Stimulated activated CD4-positive, alpha-beta T cell treated with anti-CD3 and anti-CD28 coated beads, TNF-alpha, amount 100 ng/mL, for 4 hours (primary cell): ENCODE measurements around the gene CACNA2D4.
A peak's percentile ranks its signal among the peaks of the same experiment; 100 is the strongest.

Experiments used
- DNase-seq, 3 experiments: peaks; one replicate each; pipeline ENCODE4 v3.0.0-alpha.2; 2020; ENCODE audit warnings: low read depth in 3 of 3

CACNA2D4 gene

DNA sequence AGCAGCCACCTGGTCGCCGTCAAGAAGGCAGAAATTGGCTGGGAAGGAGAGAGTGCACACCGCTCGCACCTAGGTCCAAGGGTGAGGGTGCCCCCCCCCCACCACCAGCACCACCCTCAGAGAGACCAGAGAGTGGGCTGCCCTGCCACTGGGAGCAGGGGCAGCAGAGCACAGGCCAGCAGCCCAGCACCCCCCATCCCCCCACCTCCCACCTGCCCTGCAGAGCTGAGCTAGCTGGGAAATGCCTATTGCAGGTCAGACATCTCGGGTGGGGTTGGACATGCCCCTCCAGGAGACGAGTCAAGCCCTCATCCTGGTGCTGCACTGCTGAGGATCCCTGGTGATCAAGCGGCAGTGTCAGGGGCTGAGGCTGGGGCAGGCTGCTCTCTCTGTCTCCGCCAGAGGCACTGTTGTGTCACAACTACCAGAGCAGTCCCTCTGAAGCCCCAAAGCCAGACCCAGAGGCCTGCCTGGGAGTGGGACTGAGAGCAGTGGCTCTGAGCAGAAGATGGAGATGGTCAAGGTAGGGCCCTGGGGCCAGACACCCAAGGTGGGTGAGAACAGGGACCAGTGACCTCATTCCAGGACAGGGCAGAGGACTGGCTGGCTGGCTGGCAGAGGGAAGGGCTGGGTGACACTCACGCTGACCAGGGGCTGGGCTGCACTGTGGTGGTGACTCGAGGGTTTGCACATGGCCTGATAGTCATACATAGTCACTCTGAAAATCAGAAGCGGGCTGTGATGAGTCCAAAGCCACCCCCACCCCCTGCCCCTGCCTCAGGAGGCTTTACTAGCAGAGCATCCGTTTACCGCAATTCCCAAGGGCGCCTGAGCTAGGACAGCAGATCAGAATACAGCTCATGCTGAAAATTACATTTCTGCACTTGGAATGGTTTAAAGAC is 117.8 kb downstream of the CACNA2D4 start:
- DNase-seq, result no peak

- no peak for DNase-seq
Measured at GRCh38 chr12:1799882-1800400, 118.5 kb downstream of the CACNA2D4 start.

GRCh38 chr12:1799051-1799881 is 119.2 kb downstream of the CACNA2D4 start:
- no peak for DNase-seq

DNA sequence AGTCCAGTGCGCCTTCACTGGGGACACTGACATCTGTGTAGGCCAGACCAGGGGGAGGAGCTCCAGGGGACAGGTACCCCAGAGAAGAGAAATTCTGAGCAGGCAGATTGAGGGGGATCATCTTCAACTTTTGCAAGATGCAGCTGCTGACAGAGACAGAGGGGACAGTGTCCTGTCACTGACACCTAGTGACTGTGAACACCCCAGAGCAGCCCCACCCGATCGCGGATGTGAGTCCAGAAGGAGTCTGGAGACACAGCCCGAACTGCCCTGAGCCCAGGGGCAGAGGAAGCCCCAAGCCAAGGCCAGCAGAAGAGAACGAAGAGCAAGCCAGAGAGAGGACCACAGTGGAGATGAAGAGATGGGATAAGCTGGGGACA is 119.8 kb downstream of the CACNA2D4 start:
- no peak for DNase-seq

DNA sequence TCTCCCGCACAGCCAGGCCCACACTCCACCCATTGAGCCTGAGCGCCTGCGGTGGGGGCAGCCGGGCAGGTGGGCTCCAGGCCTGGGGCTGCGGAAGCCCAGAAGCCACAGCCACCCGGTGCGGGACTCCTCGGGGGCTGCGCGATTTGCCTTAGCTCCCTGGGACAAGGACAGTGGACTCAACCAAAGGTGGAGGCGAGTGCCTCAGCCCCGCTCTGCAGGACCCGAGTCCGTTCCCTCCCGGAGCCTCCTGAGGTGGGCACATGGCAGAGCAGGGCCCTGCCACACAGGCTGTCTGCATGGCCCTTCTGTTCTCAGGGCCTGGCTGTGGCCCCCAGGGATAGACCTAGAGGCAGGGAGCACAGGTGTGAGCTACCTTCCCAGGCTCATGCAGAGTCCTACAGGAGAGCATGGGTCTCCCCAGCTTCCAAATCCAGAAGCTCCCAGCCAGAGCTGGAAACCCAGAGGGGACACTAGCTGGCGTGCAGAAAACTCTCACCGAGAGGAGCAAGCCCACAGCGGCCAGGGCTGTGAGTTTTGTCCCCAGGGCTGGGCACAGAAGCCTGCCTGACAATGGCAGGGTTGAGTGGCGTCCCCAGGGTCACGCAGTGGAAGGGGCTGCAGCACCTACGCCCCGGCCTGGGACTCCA is 120.3 kb downstream of the CACNA2D4 start:
- DNase-seq, result no peak

- peak; percentile 18 to 44 (median 27) for DNase-seq
Measured at GRCh38 chr12:1797011-1797901, 121.2 kb downstream of the CACNA2D4 start.

DNA sequence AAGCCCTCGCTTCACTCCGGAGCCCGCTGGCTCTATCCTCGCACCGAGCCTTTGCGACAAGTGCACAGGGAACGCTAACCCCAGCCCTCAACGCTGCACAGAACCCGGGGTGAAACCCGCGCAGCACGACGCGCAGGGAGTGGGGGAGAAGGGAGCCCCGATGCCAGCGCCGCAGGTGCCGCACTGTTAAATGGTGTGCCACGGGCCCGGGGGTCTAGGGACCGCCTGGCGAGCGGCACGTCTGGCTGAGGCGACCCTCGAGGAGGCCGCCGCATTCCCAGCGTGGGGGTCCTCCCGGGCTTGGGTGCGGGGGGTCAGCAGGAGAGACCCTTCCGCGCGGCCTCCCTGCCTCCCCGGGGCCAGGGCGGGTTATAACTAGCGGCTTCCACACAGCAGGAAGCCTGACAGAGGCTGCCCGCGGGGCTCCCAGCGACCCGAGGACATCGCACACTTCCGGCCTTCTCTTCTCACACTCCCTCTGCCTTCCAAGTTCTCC is 121.9 kb downstream of the CACNA2D4 start:
- no peak for DNase-seq

- peak; percentile 89 to 91 (median 91) for DNase-seq
Measured at GRCh38 chr12:1795785-1796514, 122.5 kb downstream of the CACNA2D4 start.

DNA sequence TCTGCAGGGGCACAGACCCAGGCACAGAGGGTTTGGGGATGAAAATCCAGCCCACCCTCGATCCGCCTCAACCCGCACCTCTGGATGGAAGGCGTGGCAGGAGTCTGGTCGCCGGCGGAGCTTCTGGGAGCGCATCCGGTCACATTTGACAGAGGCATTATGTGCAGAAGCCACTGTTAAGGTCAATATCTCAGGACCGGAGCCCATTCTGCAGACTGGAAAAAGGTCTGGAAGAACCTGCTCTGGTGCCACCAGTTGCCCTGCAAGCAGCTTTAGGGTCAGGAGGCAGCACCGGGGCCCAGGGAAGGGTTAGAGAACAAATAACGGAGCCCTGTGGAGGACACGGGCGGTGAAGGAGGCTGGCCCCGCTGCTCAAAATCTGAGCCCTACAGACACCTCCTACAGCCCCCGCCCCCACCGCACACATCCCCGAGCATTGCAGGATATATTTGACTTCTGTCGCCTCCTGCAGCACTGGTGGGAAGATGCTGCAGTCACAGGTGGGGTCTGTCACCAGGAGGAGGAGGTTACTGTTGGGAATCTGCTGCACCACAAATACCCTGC is 123.1 kb downstream of the CACNA2D4 start:
- no peak for DNase-seq

- no peak for DNase-seq
Measured at GRCh38 chr12:1794440-1795090, 123.9 kb downstream of the CACNA2D4 start.

- no peak for DNase-seq
Measured at GRCh38 chr12:1793426-1794210, 124.8 kb downstream of the CACNA2D4 start.

GRCh38 chr12:1792406-1792805 is 126.0 kb downstream of the CACNA2D4 start:
- DNase-seq, result no peak

DNA sequence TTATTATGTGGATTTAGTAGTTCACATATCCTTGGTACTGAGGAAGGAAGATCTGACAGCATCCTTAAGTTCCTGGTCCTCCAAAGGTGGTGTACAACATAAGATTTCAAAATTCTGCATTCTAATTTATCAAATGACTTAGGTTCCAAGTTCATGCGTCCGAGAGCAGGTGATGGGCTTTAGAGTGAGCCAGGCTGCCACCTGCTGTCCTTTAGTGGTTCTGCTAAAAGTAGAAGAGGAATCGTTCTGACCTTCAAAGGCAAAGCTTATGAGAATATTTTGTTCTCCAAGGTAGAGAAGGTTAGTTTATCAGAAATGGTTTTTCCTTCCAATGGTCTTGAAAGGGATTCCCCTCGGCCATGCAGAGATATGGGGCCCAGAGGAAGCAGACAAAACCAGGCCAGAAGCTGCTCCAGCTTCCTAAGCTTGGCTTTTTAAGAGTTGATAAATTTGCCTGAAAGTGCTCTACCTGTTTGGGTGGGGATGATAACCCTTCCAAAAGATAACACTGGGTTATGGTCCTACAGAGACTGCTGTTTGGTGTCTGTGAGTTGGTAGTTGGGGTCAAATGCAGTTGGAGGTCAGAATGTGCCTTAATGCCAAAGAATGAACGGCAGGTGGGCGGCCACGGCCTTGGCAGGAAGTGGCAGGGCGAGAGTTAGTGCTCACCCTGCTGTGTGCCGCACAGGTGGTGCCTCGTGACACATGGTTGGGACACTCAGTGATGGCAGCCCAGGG is 127.2 kb downstream of the CACNA2D4 start:
- DNase-seq, result peak in 2 of 3 experiments; percentile 43 to 46

DNA sequence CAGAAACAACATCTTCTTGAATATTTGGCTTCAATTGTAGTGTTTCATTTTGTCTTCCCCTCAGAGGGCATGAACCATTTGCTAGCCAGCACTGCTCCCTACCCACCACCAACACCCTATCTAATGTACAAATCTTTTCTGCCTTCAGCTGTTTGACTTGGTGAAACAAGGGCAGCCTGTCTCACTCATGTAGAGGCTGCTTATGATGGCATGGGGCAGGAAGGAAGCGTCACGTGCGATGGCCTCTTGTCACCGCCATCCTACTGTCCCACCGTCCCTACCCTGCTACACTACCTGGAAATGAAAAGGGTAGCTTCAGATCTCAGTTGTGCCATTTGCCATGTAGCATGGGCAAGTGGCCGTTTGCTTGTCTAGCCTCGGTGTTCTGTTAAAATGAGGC is 128.0 kb downstream of the CACNA2D4 start:
- DNase-seq, result no peak

GRCh38 chr12:1787714-1788113 is 130.7 kb downstream of the CACNA2D4 start:
- no peak for DNase-seq

- DNase-seq, result no peak
Measured at GRCh38 chr12:1782215-1782614, 136.2 kb downstream of the CACNA2D4 start.

GRCh38 chr12:1781772-1782171 is 136.7 kb downstream of the CACNA2D4 start:
- no peak for DNase-seq

- DNase-seq, result no peak
Measured at GRCh38 chr12:1779783-1780182, 138.7 kb downstream of the CACNA2D4 start.
